K562 (cell line): ENCODE data around the gene HIVEP3. TPM values are rescaled to one million over a fixed set of nuclear protein-coding genes. Genes with fewer than 3 reads are reported as not detected.

Experiments used
- ATAC-seq: fragments of 200-7000 bp; cut with Tn5 transposase; 3 replicates; pipeline ENCODE4 v1.9.1; 2020; ENCODE audit warnings: moderate library complexity
- BruUV-seq: library from RNA; stranded (reverse); fragments of 400-500 nt; replicated peaks from 2 replicates; lab custom pipeline; 2021; lab: Mats Ljungman, UMichigan
- CTCF ChIA-PET: fragments of 300-600 bp; formaldehyde crosslinking; extraction: SDS; loops from one replicate; lab custom pipeline; 2021; ENCODE audit warnings: low intra/inter-chr PET ratio; lab: Yijun Ruan, JAX
- POLR2A ChIA-PET: fragments of 300-600, 350-650 bp; sonication (Branson Sonifier 250); formaldehyde crosslinking; extraction: SDS; loops from one replicate; lab custom pipeline; 2021; ENCODE audit warnings: antibody characterized with exemption, inconsistent platforms; lab: Yijun Ruan, JAX
- DNase-seq, 4 experiments: peaks; one replicate each; pipeline versions ENCODE4 v3.0.0 to v3.0.0-alpha.2; 2011 to 2018; ENCODE audit warnings: low spot score in 3 of 4, mixed read lengths in 3 of 4; ENCODE audit errors: extremely low read depth in 1 of 4
- FAIRE-seq: peaks from 2 replicates; lab custom pipeline; 2011; peaks lifted over from hg19 to GRCh38; lab: Jason Lieb, UNC
- H2AFZ ChIP-seq: 2 replicates; pipeline ENCODE4 v1.6.0; 2011; ENCODE audit warnings: low read depth, low read length, control low read depth, inconsistent platforms
- H3K27ac ChIP-seq: fragments of 200-600 bp; 3 replicates; pipeline ENCODE4 v1.8.0; 2011; ENCODE audit warnings: low read depth, mild to moderate bottlenecking, control low read depth, inconsistent platforms, low read length, moderate library complexity, mixed read lengths; ENCODE audit errors: extremely low read depth
- H3K27me3 ChIP-seq, 2 experiments: fragments of 300-600 bp in 1 of 2; 2 replicates in 1 of 2; 3 replicates in 1 of 2; pipeline versions ENCODE4 v1.6.0 to v1.8.0; 2011; ENCODE audit warnings: inconsistent platforms in 2 of 2, low read length in 2 of 2, mild to moderate bottlenecking in 1 of 2, mixed read lengths in 1 of 2, moderate library complexity in 1 of 2; ENCODE audit not compliant: control insufficient read depth in 2 of 2, insufficient read depth in 2 of 2
- H3K36me3 ChIP-seq: fragments of 300-600 bp; 3 replicates; pipeline ENCODE4 v1.8.0; 2011; ENCODE audit warnings: mild to moderate bottlenecking, low read length, inconsistent platforms; ENCODE audit not compliant: control insufficient read depth, insufficient read depth
- H3K4me1 ChIP-seq, 2 experiments: fragments of 200-600 bp in 1 of 2; replicated peaks in 1 of 2; 2 replicates in 1 of 2; 3 replicates in 1 of 2; pipeline versions ENCODE4 v1.5.1 to v1.8.0; 2011; ENCODE audit warnings: inconsistent platforms in 2 of 2, low read length in 2 of 2, mild to moderate bottlenecking in 1 of 2, mixed read lengths in 1 of 2, moderate library complexity in 1 of 2; ENCODE audit not compliant: control insufficient read depth in 2 of 2, insufficient read depth in 2 of 2
- H3K4me2 ChIP-seq: 2 replicates; pipeline ENCODE4 v1.6.1; 2011; ENCODE audit warnings: low read length, control low read depth, inconsistent platforms, mixed read lengths; ENCODE audit not compliant: insufficient read depth
- H3K4me3 ChIP-seq: fragments of 200-600 bp; sonication (generic), shearing (Covaris generic); 2 replicates; pipeline ENCODE4 v1.5.1; 2016; ENCODE audit warnings: control low read depth, inconsistent platforms
- H3K79me2 ChIP-seq: fragments of 200-600 bp; 3 replicates; pipeline ENCODE4 v1.8.0; 2011; ENCODE audit warnings: low read length, inconsistent platforms; ENCODE audit not compliant: control insufficient read depth, insufficient read depth
- H3K9ac ChIP-seq, 2 experiments: 2 replicates each; pipeline versions ENCODE4 v1.6.0 to v1.6.1; 2011; ENCODE audit warnings: low read depth in 2 of 2, low read length in 2 of 2, control low read depth in 1 of 2, inconsistent platforms in 1 of 2, mild to moderate bottlenecking in 1 of 2, mixed read lengths in 1 of 2; ENCODE audit not compliant: insufficient read depth in 1 of 2
- H3K9me1 ChIP-seq: one replicate; pipeline ENCODE4 v1.6.0; 2011; ENCODE audit warnings: inconsistent platforms, mild to moderate bottlenecking, low read length, moderate library complexity; ENCODE audit not compliant: control insufficient read depth, insufficient read depth
- H3K9me3 ChIP-seq: replicated peaks from 2 replicates; pipeline ENCODE4 v1.5.1; 2011; ENCODE audit warnings: low read depth, low read length, inconsistent platforms; ENCODE audit not compliant: control insufficient read depth, insufficient read depth
- H4K20me1 ChIP-seq: replicated peaks from 2 replicates; pipeline ENCODE4 v1.6.1; 2011; ENCODE audit warnings: low read length, inconsistent platforms, mixed read lengths; ENCODE audit not compliant: control insufficient read depth, insufficient read depth
- E2F1 ChIP-seq: sonication (generic); formaldehyde crosslinking; IDR thresholded peaks from 2 replicates; pipeline ENCODE4 v1.8.1; 2023; ENCODE audit warnings: mild to moderate bottlenecking, missing genetic modification reagents, moderate library complexity
- PHF20 ChIP-seq: fragments of 450-650 bp; IDR thresholded peaks from 2 replicates; pipeline ENCODE4 v1.6.1; 2018; ENCODE audit not compliant: partially characterized antibody
- POLR3G ChIP-seq: IDR thresholded peaks from 2 replicates; pipeline ENCODE4 v1.6.1; 2011; ENCODE audit not compliant: insufficient read length, insufficient replicate concordance; ENCODE audit errors: extremely low read depth
- ZC3H8 ChIP-seq: fragments of 450-650 bp; IDR thresholded peaks from 2 replicates; pipeline ENCODE4 v1.6.1; 2017
- WGBS: fragments of 100-300 bp; shearing (Covaris generic); methylation state at CpG from one replicate; pipeline ENCODE4 v1.1.6; 2016; ENCODE audit warnings: low coverage, mixed read lengths; ENCODE audit not compliant: insufficient coverage; ENCODE audit errors: missing lambda C conversion rate; 5-methylcytosine and 5-hydroxymethylcytosine counted together
- in situ Hi-C: fragments of 300-500 bp; cut with MboI; formaldehyde crosslinking; loops from 4 replicates; pipeline ENCODE4 v1.15.0; 2018; ENCODE audit warnings: inconsistent platforms, mixed read lengths
- intact Hi-C: fragments of 100-400 bp; cut with micrococcal nuclease; formaldehyde crosslinking; loops from 2 replicates; pipeline ENCODE4 v1.14.2; 2022
- polyA plus RNA-seq, 8 experiments: library from polyadenylated mRNA; depleted of rRNA in 4 of 8; stranded (reverse) in 5 of 8; unstranded in 3 of 8; fragments of >200 nt; fragmentation: Nextera tagmentation in 2 of 8; fragmentation: Illumina TruSeq in 1 of 8; extraction: Ambion mirVana in 2 of 8; extraction: Trizol in 1 of 8; gene quantifications; 2 replicates each; pipeline versions ENCODE4 v1.2.1 to v1.2.3, GENCODE V29; 2011 to 2014; ENCODE audit warnings: inconsistent platforms in 1 of 8, missing spikeins in 1 of 8
- total RNA-seq, 7 experiments: library from RNA; depleted of rRNA in 6 of 7; stranded (reverse); fragments of >200 nt in 6 of 7; fragmentation: Illumina TruSeq in 2 of 7; extraction: Trizol in 2 of 7; gene quantifications; 2 replicates each; pipeline versions ENCODE4 v1.2.1 to v1.2.3, GENCODE V29; 2011 to 2021; ENCODE audit warnings: low replicate concordance in 1 of 7

The HIVEP3 gene
- total and polyA plus RNA-seq, 9 of the 15 experiments (the other 6 are each of a cell fraction or from before 2014, with no cell fraction given), result 0.09 to 0.58 (median 0.34) TPM; not detected in 1

DNA sequence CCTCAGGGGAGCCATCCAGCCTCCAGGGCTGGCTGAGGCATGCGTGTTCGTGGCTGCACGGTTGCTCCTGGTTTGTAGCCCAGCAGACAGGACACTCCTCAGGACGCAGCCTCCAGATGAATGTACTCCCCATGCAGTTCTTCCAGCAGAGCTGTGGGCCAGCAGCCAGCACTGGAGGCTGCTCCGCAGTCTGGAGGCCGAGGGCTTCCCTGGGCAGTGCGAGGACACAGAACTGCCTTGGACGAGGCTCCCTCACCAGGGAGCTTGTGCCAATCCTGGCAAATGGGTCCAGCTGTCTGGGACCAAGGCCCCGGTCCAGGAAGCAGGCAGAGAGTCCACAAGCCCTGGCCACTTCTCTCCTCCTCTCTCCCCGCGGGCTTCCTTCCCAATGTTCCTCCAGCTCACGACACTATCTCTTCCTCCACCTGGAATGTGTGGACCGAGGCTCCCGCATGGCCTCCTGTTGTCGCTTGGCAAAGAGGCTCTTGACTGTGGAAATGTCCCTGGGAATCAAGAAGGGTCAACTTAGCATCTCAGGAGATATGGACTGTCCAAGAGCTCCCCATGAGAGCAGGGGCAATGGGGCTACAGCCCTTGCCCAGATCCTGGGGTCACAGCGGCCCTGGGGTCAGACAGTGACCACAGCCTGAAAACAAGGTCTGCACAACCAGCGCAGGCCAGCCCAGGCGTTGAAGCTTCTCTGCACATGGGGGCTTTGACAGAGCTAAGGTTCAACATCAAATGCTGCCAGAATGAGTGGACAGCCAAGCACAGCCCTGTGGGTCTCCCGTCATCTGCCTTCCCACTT, 439.5 kb downstream of the HIVEP3 start:
- H3K4me3 ChIP-seq, result no peak overlapping the region
- H3K79me2 ChIP-seq, result no peaks in the 10 kb centered on the region
- H3K27ac ChIP-seq, result no peak overlapping the region
- BruUV-seq, result no TSS peak
- no peak overlapping the region for H3K4me2 ChIP-seq
- DNase-seq, result no peak
- intact Hi-C loops, result no loop called here
- WGBS, result 1% methylated on average over 19 of the region's 19 CpGs
- in situ Hi-C loops, result no loop called here
- H3K27me3 ChIP-seq, result peaks cover 31 to 82% of the 10 kb centered on the region in 2 experiments; a peak in 4 of 5 replicates
- CTCF ChIA-PET, result no interaction called here
- peak overlapping the region in 1 of 2 experiments; percentile 50; a peak in 2 of 4 replicates for H3K9ac ChIP-seq
- POLR2A ChIA-PET, result interaction anchor here (0.6 to 1.4 kb wide), 3 partner anchors 9 to 172 kb away, joined by 3 to 6 read pairs (median 4); no protein-coding TSS in a partner anchor
- TF ChIP-seq POLR3G (no peak), E2F1 (CRISPR knock-in tag) (no peak), ZC3H8 (no peak), PHF20 (no peak)
- TF ChIP-seq, all 486 proteins: peak for 0
- Histone ChIP-seq H3K9me3 (no peaks in the 10 kb centered on the region), H3K36me3 (no peaks in the 10 kb centered on the region), H3K4me1 (peaks cover 0 to 2% of the 10 kb centered on the region in 2 experiments; a peak in 1 of 5 replicates), H3K9me1 (no peaks in the 10 kb centered on the region), H4K20me1 (peaks cover 10% of the 10 kb centered on the region), H2AFZ (no peak overlapping the region)
- FAIRE-seq (no peak), ATAC-seq (no peak)
